GM19324 (cell line): ENCODE results near the gene CMTM4.
"Not testable (repeated sequence)": the region's sequence is repeated elsewhere in the genome, so short reads cannot be mapped to it uniquely, and the experiment has no call there.

Experiments
- ATAC-seq: cut with Tn5 transposase; IDR thresholded peaks from one replicate; pipeline ENCODE4 v1.9.1; 2021; ENCODE audit warnings: mild to moderate bottlenecking, moderate library complexity; ENCODE audit not compliant: unreplicated experiment, low FRiP score

Gene CMTM4

GRCh38 chr16:66574081-66574480, 122.5 kb downstream of the CMTM4 start:
- ATAC-seq: no peak

GRCh38 chr16:66572356-66572755, 124.2 kb downstream of the CMTM4 start:
- ATAC-seq: no peak

- ATAC-seq: no peak
These were observed 126.6 kb downstream of the CMTM4 start for GRCh38 chr16:66569827-66570405.

GRCh38 chr16:66569131-66569530, 127.4 kb downstream of the CMTM4 start:
- no peak for ATAC-seq

GRCh38 chr16:66568355-66568754, 128.2 kb downstream of the CMTM4 start:
- ATAC-seq: no peak

- ATAC-seq: not testable (repeated sequence)
These were observed 129.3 kb downstream of the CMTM4 start for GRCh38 chr16:66567270-66567669.

- no peak for ATAC-seq
These were observed 130.3 kb downstream of the CMTM4 start, which contains the start of gene CMTM1 for GRCh38 chr16:66566051-66566901. CMTM1 (plus strand) TSS chr16:66566439; CDS start chr16:66566514, 75 bp downstream.
